ENCODE results near the gene TMPRSS3. TPM values are rescaled to one million over a fixed set of nuclear protein-coding genes. Genes with fewer than 3 reads are reported as not detected.

TMPRSS3 gene
- total and polyA plus RNA-seq, 9 of the 15 experiments (the other 6 are each of a cell fraction or from before 2014, with no cell fraction given): 0.07 TPM; not detected in 8

GRCh38 chr21:42337830-42338728 is 57.8 kb downstream of the TMPRSS3 start (continued):
- TF ChIP-seq MBD1 (CRISPR knock-in tag; IDR thresholded peaks at IDR 0.05) (no peak), POLR2AphosphoS5 (IDR thresholded peaks at IDR 0.05; ENCODE audit: control insufficient read depth, insufficient read depth, low read depth, low read length) (no peak), MYC (IDR thresholded peaks at IDR 0.05; ENCODE audit: low read depth, low read length) (0 out of 2 replicates have a peak, but pooled peaks have one; percentile 38), MYC (CRISPR knock-in tag; IDR thresholded peaks at IDR 0.05; ENCODE audit: borderline replicate concordance, low read depth) (no peak)

GRCh38 chr21:42337276-42337675 is 58.6 kb downstream of the TMPRSS3 start:
- POLR2A ChIA-PET: interaction anchor here (0.6 to 1.5 kb wide), 2 partner anchors 27 to 200 kb away, joined by 3 read pairs; no protein-coding TSS in a partner anchor

More at GRCh38 chr21:42337276-42337675, 58.6 kb downstream of the TMPRSS3 start:
- in situ Hi-C loops (cut with MboI) (no loop called here), intact Hi-C loops (cut with micrococcal nuclease) (loop anchor here (10.0 kb wide), 1 partner anchor 118 kb away; no protein-coding TSS in a partner anchor)
- TF ChIP-seq ETS2 (tag; IDR thresholded peaks at IDR 0.05; ENCODE audit: borderline replicate concordance, poor library complexity, severe bottlenecking): no peak
- peak; percentile 42 for TF ChIP-seq RBM25 (IDR thresholded peaks at IDR 0.05; ENCODE audit: low read depth, low read length, severe bottlenecking)
- peak; percentile 90 for TF ChIP-seq ZNF146 (CRISPR knock-in tag; IDR thresholded peaks at IDR 0.05; ENCODE audit: unreplicated experiment)
- 0 out of 2 replicates have a peak, but pooled peaks have one; percentile 32 for TF ChIP-seq ZNF24 (IDR thresholded peaks at IDR 0.05)
- no peak for TF ChIP-seq ZNF41 (CRISPR knock-in tag; conservative IDR thresholded peaks at IDR 0.05)
- TF ChIP-seq SMARCC2 (IDR thresholded peaks at IDR 0.05; ENCODE audit: low read depth): no peak
- TF ChIP-seq BCOR (IDR thresholded peaks at IDR 0.05): peak; percentile 43; the same call in 1 of the 2 replicates
- peak; percentile 25; the same call in 1 of the 2 replicates for TF ChIP-seq E4F1 (CRISPR knock-in tag; IDR thresholded peaks at IDR 0.05; ENCODE audit: borderline replicate concordance)
- TF ChIP-seq PHF21A (IDR thresholded peaks at IDR 0.05; ENCODE audit: borderline replicate concordance, low read depth): no peak
- Histone ChIP-seq H3K27me3 (ENCODE audit: control insufficient read depth in 2 of 2, insufficient read depth in 2 of 2, low read length in 2 of 2) (peaks cover 3 to 34% of the 10 kb centered on the region in 2 experiments; a peak in 3 of 5 replicates), H4K20me1 (replicated peaks; ENCODE audit: control insufficient read depth, insufficient read depth, low read length) (no peaks in the 10 kb centered on the region), H2AFZ (ENCODE audit: low read depth, low read length) (no peak overlapping the region), H3K9me1 (ENCODE audit: control insufficient read depth, insufficient read depth, low read length) (no peaks in the 10 kb centered on the region), H3K9me3 (replicated peaks; ENCODE audit: control insufficient read depth, insufficient read depth, low read depth, low read length) (no peaks in the 10 kb centered on the region), H3K27ac (ENCODE audit: extremely low read depth, low read depth, low read length) (no peak overlapping the region), H3K4me1 (replicated peaks in 1 of 2; ENCODE audit: control insufficient read depth in 2 of 2, insufficient read depth in 2 of 2, low read length in 2 of 2) (peaks cover 0 to 7% of the 10 kb centered on the region in 2 experiments; a peak in 1 of 5 replicates), H3K4me2 (ENCODE audit: insufficient read depth, low read length) (no peak overlapping the region), H3K79me2 (ENCODE audit: control insufficient read depth, insufficient read depth, low read length) (no peaks in the 10 kb centered on the region), H3K36me3 (ENCODE audit: control insufficient read depth, insufficient read depth, low read length) (no peaks in the 10 kb centered on the region), H3K9ac (ENCODE audit: insufficient read depth in 1 of 2, low read depth in 2 of 2, low read length in 2 of 2) (no peak overlapping the region), H3K4me3 (no peak overlapping the region)
- no peak for DNase-seq (ENCODE audit: extremely low read depth in 1 of 4, low spot score in 3 of 4)
- WGBS (ENCODE audit: insufficient coverage, low coverage, missing lambda C conversion rate): 4% methylated on average over 4 of the region's 4 CpGs
- no peak for FAIRE-seq
- no peak for ATAC-seq
- CTCF ChIA-PET (ENCODE audit: low intra/inter-chr PET ratio): interaction anchor here (1.6 kb wide), 1 partner anchor 112 kb away, joined by 6 read pairs; no protein-coding TSS in a partner anchor
- BruUV-seq (replicated peaks): no TSS peak
